GM19438 (cell line): ENCODE data around the gene COL25A1.

Source experiments
- ATAC-seq: cut with Tn5 transposase; IDR thresholded peaks from one replicate; pipeline ENCODE4 v1.9.1; 2021; ENCODE audit warnings: low read depth; ENCODE audit not compliant: unreplicated experiment

The COL25A1 gene

GRCh38 chr4:108980455-108981239 lies 321.8 kb downstream of the COL25A1 start:
- ATAC-seq, result no peak

GRCh38 chr4:108979759-108980158 lies 322.7 kb downstream of the COL25A1 start:
- no peak for ATAC-seq

GRCh38 chr4:108978066-108978465 lies 324.4 kb downstream of the COL25A1 start:
- ATAC-seq, result no peak

GRCh38 chr4:108972613-108973283 lies 329.7 kb downstream of the COL25A1 start:
- ATAC-seq, result no peak

- no peak for ATAC-seq
These were observed 331.0 kb downstream of the COL25A1 start for GRCh38 chr4:108971473-108971872.

- ATAC-seq, result no peak
These were observed 336.9 kb downstream of the COL25A1 start for GRCh38 chr4:108965472-108966076.

- no peak for ATAC-seq
These were observed 337.4 kb downstream of the COL25A1 start for GRCh38 chr4:108965016-108965415.

- ATAC-seq, result no peak
These were observed 338.5 kb downstream of the COL25A1 start for GRCh38 chr4:108963910-108964309.

GRCh38 chr4:108959491-108959890 lies 343.0 kb downstream of the COL25A1 start:
- no peak for ATAC-seq

GRCh38 chr4:108954880-108955279 lies 347.6 kb downstream of the COL25A1 start:
- no peak for ATAC-seq

GRCh38 chr4:108953941-108954340 lies 348.5 kb downstream of the COL25A1 start:
- ATAC-seq, result no peak

- ATAC-seq, result no peak
These were observed 352.1 kb downstream of the COL25A1 start for GRCh38 chr4:108950158-108950915.

- ATAC-seq, result no peak
These were observed 354.9 kb downstream of the COL25A1 start for GRCh38 chr4:108947526-108947925.

- ATAC-seq, result no peak
These were observed 356.2 kb downstream of the COL25A1 start for GRCh38 chr4:108946237-108946636.

- no peak for ATAC-seq
These were observed 358.4 kb downstream of the COL25A1 start for GRCh38 chr4:108943976-108944591.

- ATAC-seq, result no peak
These were observed 359.1 kb downstream of the COL25A1 start for GRCh38 chr4:108943371-108943770.

GRCh38 chr4:108941904-108942430 lies 360.5 kb downstream of the COL25A1 start:
- ATAC-seq, result no peak

- no peak for ATAC-seq
These were observed 361.8 kb downstream of the COL25A1 start for GRCh38 chr4:108940634-108941033.

GRCh38 chr4:108940149-108940548 lies 362.3 kb downstream of the COL25A1 start:
- ATAC-seq, result no peak

- no peak for ATAC-seq
These were observed 365.4 kb downstream of the COL25A1 start for GRCh38 chr4:108937066-108937465.
